Measurements from ENCODE around the gene FOXC2. TPM values are rescaled to one million over a fixed set of nuclear protein-coding genes. Genes with fewer than 3 reads are reported as not detected.

FOXC2 gene
- under 1 TPM; 0.09 to 0.57 (median 0.40) TPM for total RNA-seq

DNA sequence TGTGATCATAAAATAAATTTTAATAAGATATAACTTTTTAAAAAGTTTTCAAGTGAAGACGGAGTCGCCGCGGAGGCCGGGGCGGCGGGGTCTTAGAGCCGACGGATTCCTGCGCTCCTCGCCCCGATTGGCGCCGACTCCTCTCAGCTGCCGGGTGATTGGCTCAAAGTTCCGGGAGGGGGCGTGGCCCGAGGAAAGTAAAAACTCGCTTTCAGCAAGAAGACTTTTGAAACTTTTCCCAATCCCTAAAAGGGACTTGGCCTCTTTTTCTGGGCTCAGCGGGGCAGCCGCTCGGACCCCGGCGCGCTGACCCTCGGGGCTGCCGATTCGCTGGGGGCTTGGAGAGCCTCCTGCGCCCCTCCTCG lies at the start of gene FOXC2:
Gene FOXC2 (plus strand): TSS at position 229 of the 365 bp plus-strand sequence. CDS start 507 bp downstream, outside the sequence.
- Histone ChIP-seq H3K4me1 (peaks cover 4 to 41% (median 8%) of the 10 kb centered on the region in 3 donors), H3K9me3 (no peaks in the 10 kb centered on the region), H3K27me3 (peaks cover 22 to 94% (median 35%) of the 10 kb centered on the region in 4 donors), H3K4me3 (peak within 1 kb of the TSS; percentile 12 to 62 (median 33)), H3K27ac (peak within 1 kb of the TSS; percentile 24 to 79 (median 46)), H3K36me3 (no peaks in the 10 kb centered on the region)
- intact Hi-C loops (cut with DNase I): loop anchor here (10.0 kb wide), 1 partner anchor 718 kb away; no protein-coding TSS in a partner anchor
- no peak for DNase-seq
- TF ChIP-seq, protein P1, sequence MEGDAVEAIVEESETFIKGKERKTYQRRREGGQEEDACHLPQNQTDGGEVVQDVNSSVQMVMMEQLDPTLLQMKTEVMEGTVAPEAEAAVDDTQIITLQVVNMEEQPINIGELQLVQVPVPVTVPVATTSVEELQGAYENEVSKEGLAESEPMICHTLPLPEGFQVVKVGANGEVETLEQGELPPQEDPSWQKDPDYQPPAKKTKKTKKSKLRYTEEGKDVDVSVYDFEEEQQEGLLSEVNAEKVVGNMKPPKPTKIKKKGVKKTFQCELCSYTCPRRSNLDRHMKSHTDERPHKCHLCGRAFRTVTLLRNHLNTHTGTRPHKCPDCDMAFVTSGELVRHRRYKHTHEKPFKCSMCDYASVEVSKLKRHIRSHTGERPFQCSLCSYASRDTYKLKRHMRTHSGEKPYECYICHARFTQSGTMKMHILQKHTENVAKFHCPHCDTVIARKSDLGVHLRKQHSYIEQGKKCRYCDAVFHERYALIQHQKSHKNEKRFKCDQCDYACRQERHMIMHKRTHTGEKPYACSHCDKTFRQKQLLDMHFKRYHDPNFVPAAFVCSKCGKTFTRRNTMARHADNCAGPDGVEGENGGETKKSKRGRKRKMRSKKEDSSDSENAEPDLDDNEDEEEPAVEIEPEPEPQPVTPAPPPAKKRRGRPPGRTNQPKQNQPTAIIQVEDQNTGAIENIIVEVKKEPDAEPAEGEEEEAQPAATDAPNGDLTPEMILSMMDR (IDR thresholded peaks at IDR 0.05): no peak
- no peak for TF ChIP-seq POLR2A (IDR thresholded peaks at IDR 0.05)
- WGBS, 2 donors: 6 to 7% methylated on average over 19 to 25 of the region's 30 CpGs

- DNase-seq: no peak
- H3K27ac ChIP-seq: peak overlapping the region; percentile 68 to 95 (median 89)
- TF ChIP-seq POLR2A (IDR thresholded peaks at IDR 0.05): no peak
- TF ChIP-seq, protein P1 (IDR thresholded peaks at IDR 0.05): no peak
- H3K4me1 ChIP-seq: peaks cover 14 to 49% (median 16%) of the 10 kb centered on the region in 3 donors
- peaks cover 0 to 99% (median 11%) of the 10 kb centered on the region in 4 donors for H3K27me3 ChIP-seq
- intact Hi-C loops (cut with DNase I): loop anchor here (5.0 kb wide), 2 partner anchors 320 to 440 kb away; no protein-coding TSS in a partner anchor
- H3K36me3 ChIP-seq: no peaks in the 10 kb centered on the region
- WGBS, 2 donors: 0 to 67% methylated on average over 1 to 3 of the region's 9 CpGs
- H3K4me3 ChIP-seq: peak overlapping the region in 3 of 4 donors; percentile 63 to 69 (median 64)
- H3K9me3 ChIP-seq: no peaks in the 10 kb centered on the region
Observed at GRCh38 chr16:86517033-86517432, 49.6 kb upstream of the FOXC2 start.

GRCh38 chr16:86517652-86518258 lies 48.9 kb upstream of the FOXC2 start:
- Histone ChIP-seq H3K9me3 (no peaks in the 10 kb centered on the region), H3K4me3 (peak overlapping the region in 2 of 4 donors; percentile 64 to 69), H3K36me3 (no peaks in the 10 kb centered on the region), H3K27ac (peak overlapping the region; percentile 68 to 95 (median 89)), H3K27me3 (peaks cover 0 to 99% (median 10%) of the 10 kb centered on the region in 4 donors), H3K4me1 (peaks cover 14 to 45% (median 16%) of the 10 kb centered on the region in 3 donors)
- intact Hi-C loops (cut with DNase I): loop anchor here (5.0 kb wide), 2 partner anchors 320 to 440 kb away; no protein-coding TSS in a partner anchor
- 0% methylated on average over 1 of the region's 17 CpGs; no CpG with 5 or more reads in 1 of the 2 donors for WGBS, 2 donors
- TF ChIP-seq, protein P1 (IDR thresholded peaks at IDR 0.05): peak; percentile 24 to 73 (median 59)
- peak in 2 of 4 donors; percentile 12 to 28 for TF ChIP-seq POLR2A (IDR thresholded peaks at IDR 0.05)
- no peak for DNase-seq

DNA sequence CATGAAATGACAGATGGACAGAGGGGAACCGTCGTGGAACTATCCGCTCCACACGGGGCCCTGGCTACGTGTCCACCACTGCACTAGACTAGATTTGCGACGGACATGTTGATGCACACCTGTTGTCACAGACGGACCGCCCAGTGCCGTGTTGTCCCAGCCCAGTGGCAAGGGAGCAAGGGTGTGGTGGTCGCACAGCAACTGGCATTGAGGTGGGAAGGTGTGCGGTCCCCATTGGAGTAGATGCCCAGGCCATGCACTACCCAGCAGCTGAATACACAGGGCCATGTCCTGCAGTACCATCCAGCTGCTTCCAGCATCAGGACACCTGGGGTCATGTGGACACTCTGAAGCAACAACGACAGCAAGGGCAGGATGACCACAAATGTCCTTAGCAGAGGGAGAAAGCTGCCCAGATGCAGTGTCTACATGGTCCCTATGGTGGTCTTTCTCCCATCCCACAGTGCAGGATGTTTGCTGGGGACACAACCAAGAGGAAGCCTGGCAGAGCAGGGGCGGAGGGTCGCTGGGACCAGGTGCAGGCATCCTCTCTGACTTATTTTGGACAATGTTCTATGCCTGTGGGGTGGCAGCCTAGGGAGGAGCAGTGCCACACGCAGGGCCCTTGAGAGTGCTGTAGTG lies 47.5 kb upstream of the FOXC2 start:
- Histone ChIP-seq H3K27ac (peak overlapping the region in 3 of 4 donors; percentile 53 to 95 (median 63)), H3K4me3 (no peak overlapping the region), H3K36me3 (no peaks in the 10 kb centered on the region), H3K9me3 (no peaks in the 10 kb centered on the region), H3K27me3 (peaks cover 0 to 97% (median 8%) of the 10 kb centered on the region in 4 donors), H3K4me1 (peaks cover 14 to 41% (median 16%) of the 10 kb centered on the region in 3 donors)
- WGBS, 2 donors: 61 to 87% methylated on average over 14 of the region's 16 CpGs
- no peak for DNase-seq
- intact Hi-C loops (cut with DNase I): loop anchor here (5.0 kb wide), 2 partner anchors 322 to 442 kb away; no protein-coding TSS in a partner anchor
- TF ChIP-seq, protein P1 (IDR thresholded peaks at IDR 0.05): no peak
- no peak for TF ChIP-seq POLR2A (IDR thresholded peaks at IDR 0.05)

Measured in esophagus squamous epithelium (tissue), 5 donors.